AG10803 (cell line): ENCODE results near the gene FBXO3.

Source experiments
- DNase-seq: peaks from one replicate; pipeline ENCODE4 v3.0.0; 2010; ENCODE audit warnings: low read depth
- H3K4me3 ChIP-seq: 2 replicates; pipeline ENCODE4 v1.5.1; 2011; ENCODE audit warnings: mild to moderate bottlenecking, low read length, control low read depth
- TF ChIP-seq, protein P1 (sequence below): conservative IDR thresholded peaks from 2 replicates; pipeline ENCODE4 v1.5.1; 2011; ENCODE audit warnings: mild to moderate bottlenecking, low read length, control low read depth, inconsistent platforms

Gene FBXO3

DNA sequence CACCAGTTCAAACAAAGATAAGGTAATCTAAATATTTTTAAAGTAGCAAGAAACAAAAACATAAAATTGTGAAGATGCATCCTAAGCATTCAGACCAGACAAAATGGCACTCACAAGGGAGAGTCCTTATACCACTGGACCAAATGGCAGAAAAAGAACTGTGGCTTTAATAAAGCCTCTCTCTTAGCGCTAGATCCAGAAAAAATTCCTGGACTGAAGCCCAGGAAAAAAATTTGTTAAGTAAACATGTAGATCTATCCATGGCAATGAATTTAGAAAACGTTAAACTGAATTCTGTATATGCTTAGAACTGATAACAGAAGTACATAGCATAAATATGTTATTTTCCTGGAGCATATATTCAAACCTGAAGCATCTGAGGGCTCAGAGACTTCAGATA, 26.3 kb downstream of the FBXO3 start:
- DNase-seq, result peak; percentile 39
- TF ChIP-seq, protein P1, sequence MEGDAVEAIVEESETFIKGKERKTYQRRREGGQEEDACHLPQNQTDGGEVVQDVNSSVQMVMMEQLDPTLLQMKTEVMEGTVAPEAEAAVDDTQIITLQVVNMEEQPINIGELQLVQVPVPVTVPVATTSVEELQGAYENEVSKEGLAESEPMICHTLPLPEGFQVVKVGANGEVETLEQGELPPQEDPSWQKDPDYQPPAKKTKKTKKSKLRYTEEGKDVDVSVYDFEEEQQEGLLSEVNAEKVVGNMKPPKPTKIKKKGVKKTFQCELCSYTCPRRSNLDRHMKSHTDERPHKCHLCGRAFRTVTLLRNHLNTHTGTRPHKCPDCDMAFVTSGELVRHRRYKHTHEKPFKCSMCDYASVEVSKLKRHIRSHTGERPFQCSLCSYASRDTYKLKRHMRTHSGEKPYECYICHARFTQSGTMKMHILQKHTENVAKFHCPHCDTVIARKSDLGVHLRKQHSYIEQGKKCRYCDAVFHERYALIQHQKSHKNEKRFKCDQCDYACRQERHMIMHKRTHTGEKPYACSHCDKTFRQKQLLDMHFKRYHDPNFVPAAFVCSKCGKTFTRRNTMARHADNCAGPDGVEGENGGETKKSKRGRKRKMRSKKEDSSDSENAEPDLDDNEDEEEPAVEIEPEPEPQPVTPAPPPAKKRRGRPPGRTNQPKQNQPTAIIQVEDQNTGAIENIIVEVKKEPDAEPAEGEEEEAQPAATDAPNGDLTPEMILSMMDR, result no peak
- no peak overlapping the region for H3K4me3 ChIP-seq

GRCh38 chr11:33743291-33743690, 31.0 kb downstream of the FBXO3 start:
- no peak overlapping the region for H3K4me3 ChIP-seq
- TF ChIP-seq, protein P1, result no peak
- DNase-seq, result no peak

GRCh38 chr11:33742249-33742851, 32.0 kb downstream of the FBXO3 start:
- H3K4me3 ChIP-seq, result no peak overlapping the region
- TF ChIP-seq, protein P1, result peak; percentile 59
- DNase-seq, result peak; percentile 47

- TF ChIP-seq, protein P1, result no peak
- no peak for DNase-seq
- H3K4me3 ChIP-seq, result no peak overlapping the region
Observed at GRCh38 chr11:33741806-33742205, 32.5 kb downstream of the FBXO3 start.

GRCh38 chr11:33737362-33737821, 36.9 kb downstream of the FBXO3 start:
- peak; percentile 26 for DNase-seq
- TF ChIP-seq, protein P1, result no peak
- H3K4me3 ChIP-seq, result peak overlapping the region; percentile 83

DNA sequence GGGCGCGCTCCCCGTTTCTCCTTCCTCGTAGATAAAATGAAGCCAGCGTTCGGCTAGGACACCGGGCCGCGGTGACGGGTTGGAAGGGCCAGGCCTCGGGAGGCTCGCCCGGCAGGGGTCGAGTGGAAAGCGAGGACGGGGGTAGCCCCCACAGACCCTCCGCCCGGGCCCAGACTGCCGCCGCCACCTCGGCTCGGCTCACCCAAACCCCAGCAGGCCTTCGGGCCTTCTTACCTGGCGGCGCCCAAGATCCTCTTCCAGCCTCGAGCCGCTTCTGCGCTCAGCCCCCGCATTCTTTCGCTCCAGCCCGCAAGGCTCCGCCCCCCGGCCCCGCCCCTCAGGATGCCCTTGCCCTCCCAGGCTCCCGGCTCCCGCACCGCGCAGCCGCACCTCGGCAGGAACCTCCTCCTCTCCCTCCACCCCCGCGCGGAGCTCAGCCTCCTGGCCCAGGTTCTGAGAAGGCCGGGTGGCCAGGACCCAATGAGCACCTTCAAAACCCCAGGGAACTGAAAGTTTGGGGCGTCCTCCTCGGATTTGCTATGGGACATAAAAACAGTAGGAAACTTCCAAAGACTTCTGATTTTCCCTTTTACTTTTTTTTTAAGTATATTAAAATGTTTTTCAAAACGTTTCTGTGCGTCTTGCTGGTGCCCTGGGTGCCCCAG, 38.0 kb downstream of the FBXO3 start, which contains the start of gene CD59:
TSS of gene CD59 (minus strand) at position 276 of the 665 bp plus-strand sequence. CDS start 13,978 bp downstream, outside the sequence.
- TF ChIP-seq, protein P1, result no peak
- peak within 1 kb of the TSS; percentile 83 for H3K4me3 ChIP-seq
- peak; percentile 91 for DNase-seq
